K562 (cell line): Measurements from ENCODE around the gene EDDM13. TPM values are rescaled to one million over a fixed set of nuclear protein-coding genes. Genes with fewer than 3 reads are reported as not detected.

Experiments
- ATAC-seq: fragments of 200-7000 bp; cut with Tn5 transposase; 3 replicates; pipeline ENCODE4 v1.9.1; 2020; ENCODE audit warnings: moderate library complexity
- BruUV-seq: library from RNA; stranded (reverse); fragments of 400-500 nt; replicated peaks from 2 replicates; lab custom pipeline; 2021; lab: Mats Ljungman, UMichigan
- CTCF ChIA-PET: fragments of 300-600 bp; formaldehyde crosslinking; extraction: SDS; loops from one replicate; lab custom pipeline; 2021; ENCODE audit warnings: low intra/inter-chr PET ratio; lab: Yijun Ruan, JAX
- POLR2A ChIA-PET: fragments of 300-600, 350-650 bp; sonication (Branson Sonifier 250); formaldehyde crosslinking; extraction: SDS; loops from one replicate; lab custom pipeline; 2021; ENCODE audit warnings: antibody characterized with exemption, inconsistent platforms; lab: Yijun Ruan, JAX
- DNase-seq, 4 experiments: peaks; one replicate each; pipeline versions ENCODE4 v3.0.0 to v3.0.0-alpha.2; 2011 to 2018; ENCODE audit warnings: low spot score in 3 of 4, mixed read lengths in 3 of 4; ENCODE audit errors: extremely low read depth in 1 of 4
- FAIRE-seq: peaks from 2 replicates; lab custom pipeline; 2011; peaks lifted over from hg19 to GRCh38; lab: Jason Lieb, UNC
- H2AFZ ChIP-seq: 2 replicates; pipeline ENCODE4 v1.6.0; 2011; ENCODE audit warnings: low read depth, low read length, control low read depth, inconsistent platforms
- H3K27ac ChIP-seq: fragments of 200-600 bp; 3 replicates; pipeline ENCODE4 v1.8.0; 2011; ENCODE audit warnings: low read depth, mild to moderate bottlenecking, control low read depth, inconsistent platforms, low read length, moderate library complexity, mixed read lengths; ENCODE audit errors: extremely low read depth
- H3K27me3 ChIP-seq, 2 experiments: fragments of 300-600 bp in 1 of 2; 2 replicates in 1 of 2; 3 replicates in 1 of 2; pipeline versions ENCODE4 v1.6.0 to v1.8.0; 2011; ENCODE audit warnings: inconsistent platforms in 2 of 2, low read length in 2 of 2, mild to moderate bottlenecking in 1 of 2, mixed read lengths in 1 of 2, moderate library complexity in 1 of 2; ENCODE audit not compliant: control insufficient read depth in 2 of 2, insufficient read depth in 2 of 2
- H3K36me3 ChIP-seq: fragments of 300-600 bp; 3 replicates; pipeline ENCODE4 v1.8.0; 2011; ENCODE audit warnings: mild to moderate bottlenecking, low read length, inconsistent platforms; ENCODE audit not compliant: control insufficient read depth, insufficient read depth
- H3K4me1 ChIP-seq, 2 experiments: fragments of 200-600 bp in 1 of 2; replicated peaks in 1 of 2; 2 replicates in 1 of 2; 3 replicates in 1 of 2; pipeline versions ENCODE4 v1.5.1 to v1.8.0; 2011; ENCODE audit warnings: inconsistent platforms in 2 of 2, low read length in 2 of 2, mild to moderate bottlenecking in 1 of 2, mixed read lengths in 1 of 2, moderate library complexity in 1 of 2; ENCODE audit not compliant: control insufficient read depth in 2 of 2, insufficient read depth in 2 of 2
- H3K4me2 ChIP-seq: 2 replicates; pipeline ENCODE4 v1.6.1; 2011; ENCODE audit warnings: low read length, control low read depth, inconsistent platforms, mixed read lengths; ENCODE audit not compliant: insufficient read depth
- H3K4me3 ChIP-seq: fragments of 200-600 bp; sonication (generic), shearing (Covaris generic); 2 replicates; pipeline ENCODE4 v1.5.1; 2016; ENCODE audit warnings: control low read depth, inconsistent platforms
- H3K79me2 ChIP-seq: fragments of 200-600 bp; 3 replicates; pipeline ENCODE4 v1.8.0; 2011; ENCODE audit warnings: low read length, inconsistent platforms; ENCODE audit not compliant: control insufficient read depth, insufficient read depth
- H3K9ac ChIP-seq, 2 experiments: 2 replicates each; pipeline versions ENCODE4 v1.6.0 to v1.6.1; 2011; ENCODE audit warnings: low read depth in 2 of 2, low read length in 2 of 2, control low read depth in 1 of 2, inconsistent platforms in 1 of 2, mild to moderate bottlenecking in 1 of 2, mixed read lengths in 1 of 2; ENCODE audit not compliant: insufficient read depth in 1 of 2
- H3K9me1 ChIP-seq: one replicate; pipeline ENCODE4 v1.6.0; 2011; ENCODE audit warnings: inconsistent platforms, mild to moderate bottlenecking, low read length, moderate library complexity; ENCODE audit not compliant: control insufficient read depth, insufficient read depth
- H3K9me3 ChIP-seq: replicated peaks from 2 replicates; pipeline ENCODE4 v1.5.1; 2011; ENCODE audit warnings: low read depth, low read length, inconsistent platforms; ENCODE audit not compliant: control insufficient read depth, insufficient read depth
- H4K20me1 ChIP-seq: replicated peaks from 2 replicates; pipeline ENCODE4 v1.6.1; 2011; ENCODE audit warnings: low read length, inconsistent platforms, mixed read lengths; ENCODE audit not compliant: control insufficient read depth, insufficient read depth
- ARNT ChIP-seq, 2 experiments: fragments of 450-650 bp; IDR thresholded peaks; 2 replicates each; pipeline ENCODE4 v1.6.1; 2016; ENCODE audit warnings: mild to moderate bottlenecking in 1 of 2
- BACH1 ChIP-seq: fragments of 200-800 bp; sonication (Bioruptor generic); IDR thresholded peaks from 2 replicates; pipeline ENCODE4 v1.6.1; 2016; ENCODE audit warnings: missing genetic modification characterization, missing compliant biosample characterization
- FOXM1 ChIP-seq, 2 experiments: fragments of 450-650 bp in 1 of 2; sonication (generic) in 1 of 2; formaldehyde crosslinking in 1 of 2; IDR thresholded peaks; 2 replicates each; pipeline versions ENCODE4 v1.6.1 to v1.9.0; 2017 to 2022; ENCODE audit warnings: low read depth in 2 of 2, mild to moderate bottlenecking in 2 of 2, missing genetic modification reagents in 1 of 2, moderate library complexity in 1 of 2
- FOXO4 ChIP-seq: fragments of 450-650 bp; formaldehyde crosslinking; IDR thresholded peaks from 2 replicates; pipeline ENCODE4 v1.4.0; 2020; ENCODE audit warnings: mild to moderate bottlenecking, moderate library complexity
- GTF2F1 ChIP-seq: IDR thresholded peaks from 2 replicates; pipeline ENCODE4 v1.6.1; 2011; ENCODE audit warnings: low read depth, low read length, improper control_type of control experiment
- IRF9 ChIP-seq: fragments of 450-650 bp; IDR thresholded peaks from 2 replicates; pipeline ENCODE4 v1.6.1; 2016; ENCODE audit warnings: missing biosample characterization, missing genetic modification characterization
- MXD1 ChIP-seq: fragments of 250-450 bp; sonication (Bioruptor Pico); IDR thresholded peaks from 2 replicates; pipeline ENCODE4 v1.8.0; 2021; ENCODE audit warnings: borderline replicate concordance, mild to moderate bottlenecking, moderate library complexity; ENCODE audit not compliant: poor library complexity, severe bottlenecking
- POLR2B ChIP-seq: fragments of 450-650 bp; IDR thresholded peaks from 2 replicates; pipeline ENCODE4 v1.6.1; 2018; ENCODE audit warnings: low read depth; ENCODE audit not compliant: partially characterized antibody
- PURB ChIP-seq: sonication (generic); formaldehyde crosslinking; IDR thresholded peaks from 2 replicates; pipeline ENCODE4 v1.9.0; 2021; ENCODE audit warnings: low read depth, mild to moderate bottlenecking, missing genetic modification reagents
- SFPQ ChIP-seq: fragments of 200-400 bp; formaldehyde crosslinking; IDR thresholded peaks from 2 replicates; pipeline ENCODE4 v1.6.1; 2017; ENCODE audit warnings: mild to moderate bottlenecking, low read depth, low read length, moderate library complexity
- TEAD1 ChIP-seq, 2 experiments: fragments of 450-650 bp in 1 of 2; sonication (generic) in 1 of 2; formaldehyde crosslinking; IDR thresholded peaks; 2 replicates each; pipeline versions ENCODE4 v1.4.0 to v1.8.0; 2020 to 2022; ENCODE audit warnings: mild to moderate bottlenecking in 2 of 2, missing genetic modification reagents in 1 of 2
- ZNF76 ChIP-seq: fragments of 250-450 bp; sonication (Bioruptor Pico); IDR thresholded peaks from 2 replicates; pipeline ENCODE4 v1.4.0; 2020; ENCODE audit warnings: mild to moderate bottlenecking, moderate library complexity, borderline replicate concordance
- WGBS: fragments of 100-300 bp; shearing (Covaris generic); methylation state at CpG from one replicate; pipeline ENCODE4 v1.1.6; 2016; ENCODE audit warnings: low coverage, mixed read lengths; ENCODE audit not compliant: insufficient coverage; ENCODE audit errors: missing lambda C conversion rate; 5-methylcytosine and 5-hydroxymethylcytosine counted together
- in situ Hi-C: fragments of 300-500 bp; cut with MboI; formaldehyde crosslinking; loops from 4 replicates; pipeline ENCODE4 v1.15.0; 2018; ENCODE audit warnings: inconsistent platforms, mixed read lengths
- intact Hi-C: fragments of 100-400 bp; cut with micrococcal nuclease; formaldehyde crosslinking; loops from 2 replicates; pipeline ENCODE4 v1.14.2; 2022
- polyA plus RNA-seq, 8 experiments: library from polyadenylated mRNA; depleted of rRNA in 4 of 8; stranded (reverse) in 5 of 8; unstranded in 3 of 8; fragments of >200 nt; fragmentation: Nextera tagmentation in 2 of 8; fragmentation: Illumina TruSeq in 1 of 8; extraction: Ambion mirVana in 2 of 8; extraction: Trizol in 1 of 8; gene quantifications; 2 replicates each; pipeline versions ENCODE4 v1.2.1 to v1.2.3, GENCODE V29; 2011 to 2014; ENCODE audit warnings: inconsistent platforms in 1 of 8, missing spikeins in 1 of 8
- total RNA-seq, 7 experiments: library from RNA; depleted of rRNA in 6 of 7; stranded (reverse); fragments of >200 nt in 6 of 7; fragmentation: Illumina TruSeq in 2 of 7; extraction: Trizol in 2 of 7; gene quantifications; 2 replicates each; pipeline versions ENCODE4 v1.2.1 to v1.2.3, GENCODE V29; 2011 to 2021; ENCODE audit warnings: low replicate concordance in 1 of 7

Gene EDDM13
- total and polyA plus RNA-seq, 9 of the 15 experiments (the other 6 are each of a cell fraction or from before 2014, with no cell fraction given) = 2.0 to 7.7 (median 4.1) TPM

GRCh38 chr19:56355517-56355916, 83.0 kb downstream of the EDDM13 start:
- no peak for FAIRE-seq
- H3K79me2 ChIP-seq = no peaks in the 10 kb centered on the region
- ChIA-PET CTCF (no interaction called here), POLR2A (no interaction called here)
- H3K9me1 ChIP-seq = no peaks in the 10 kb centered on the region
- in situ Hi-C loops (no loop called here), intact Hi-C loops (no loop called here)
- no peak for ATAC-seq
- no peak overlapping the region for H3K4me3 ChIP-seq
- no peak overlapping the region for H3K27ac ChIP-seq
- peaks cover 4% of the 10 kb centered on the region; the same call in 1 of the 2 replicates for H3K9me3 ChIP-seq
- H4K20me1 ChIP-seq = no peaks in the 10 kb centered on the region
- no peak overlapping the region for H3K4me2 ChIP-seq
- H3K9ac ChIP-seq = no peak overlapping the region
- no peak for DNase-seq
- 14% methylated on average over 1 of the region's 1 CpG for WGBS
- no peaks in the 10 kb centered on the region for H3K36me3 ChIP-seq
- no peak overlapping the region for H2AFZ ChIP-seq
- BruUV-seq = no TSS peak
- no peaks in the 10 kb centered on the region for H3K4me1 ChIP-seq
- TF ChIP-seq TEAD1 (CRISPR knock-in tag; IDR thresholded peaks at IDR 0.05) (no peak), IRF9 (tag) (no peak), ZNF76 (CRISPR knock-in tag) (no peak), FOXM1 (IDR thresholded peaks at IDR 0.05; ENCODE audit: low read depth) (no peak), FOXM1 (CRISPR knock-in tag; IDR thresholded peaks at IDR 0.05; ENCODE audit: low read depth) (no peak), ARNT (IDR thresholded peaks at IDR 0.05) (no peak), GTF2F1 (no peak), POLR2B (no peak), MXD1 (CRISPR knock-in tag) (no peak), SFPQ (no peak), FOXO4 (CRISPR knock-in tag) (no peak), BACH1 (tag) (no peak), PURB (CRISPR knock-in tag) (no peak)
- H3K27me3 ChIP-seq = no peaks in the 10 kb centered on the region
